GM19463 (cell line): ENCODE measurements around the gene PIGZ.
"Not testable (repeated sequence)": the region's sequence is repeated elsewhere in the genome, so short reads cannot be mapped to it uniquely, and the experiment has no call there.

Experiments
- ATAC-seq: cut with Tn5 transposase; IDR thresholded peaks from one replicate; pipeline ENCODE4 v1.9.1; 2021; ENCODE audit warnings: mild to moderate bottlenecking, moderate library complexity; ENCODE audit not compliant: unreplicated experiment

PIGZ gene

DNA sequence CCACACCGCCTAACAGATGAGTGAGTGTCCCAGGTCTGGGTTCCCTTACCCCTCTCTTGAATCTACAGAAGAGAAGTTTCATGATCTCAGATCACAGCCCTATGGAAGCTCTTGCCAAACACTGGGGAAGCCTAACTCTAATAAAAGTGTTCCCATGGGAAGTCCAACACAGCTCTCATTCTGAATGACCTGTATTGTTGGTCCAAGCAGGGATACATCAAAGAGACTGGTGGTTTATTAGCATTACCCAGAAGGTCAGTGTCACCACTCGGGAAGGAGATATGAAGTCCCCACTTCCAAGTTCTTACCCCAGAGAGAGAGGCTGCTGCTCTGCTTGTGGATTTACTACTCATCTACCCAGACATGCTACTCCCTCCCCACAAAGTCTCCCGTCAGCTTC is 17.3 kb downstream of the PIGZ start:
- ATAC-seq = no peak

- ATAC-seq = no peak
Observed at GRCh38 chr3:196949750-196950149, 18.9 kb downstream of the PIGZ start.

DNA sequence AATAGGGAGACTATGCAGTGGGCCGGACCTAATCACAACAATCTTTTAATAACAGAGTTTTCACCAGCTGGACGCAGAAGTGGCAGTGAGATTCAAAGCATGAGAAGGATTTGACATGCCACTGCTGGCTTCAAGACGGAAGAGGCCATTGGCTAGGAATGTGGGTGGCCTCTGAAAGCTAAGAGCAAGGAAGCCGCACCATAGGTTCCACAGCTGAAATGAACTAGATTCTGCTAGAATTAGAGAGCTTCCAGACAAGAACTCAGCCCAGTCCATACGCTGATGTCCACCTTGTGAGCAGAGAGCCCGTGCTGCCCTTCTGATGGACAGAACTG is 19.4 kb downstream of the PIGZ start:
- ATAC-seq = no peak

DNA sequence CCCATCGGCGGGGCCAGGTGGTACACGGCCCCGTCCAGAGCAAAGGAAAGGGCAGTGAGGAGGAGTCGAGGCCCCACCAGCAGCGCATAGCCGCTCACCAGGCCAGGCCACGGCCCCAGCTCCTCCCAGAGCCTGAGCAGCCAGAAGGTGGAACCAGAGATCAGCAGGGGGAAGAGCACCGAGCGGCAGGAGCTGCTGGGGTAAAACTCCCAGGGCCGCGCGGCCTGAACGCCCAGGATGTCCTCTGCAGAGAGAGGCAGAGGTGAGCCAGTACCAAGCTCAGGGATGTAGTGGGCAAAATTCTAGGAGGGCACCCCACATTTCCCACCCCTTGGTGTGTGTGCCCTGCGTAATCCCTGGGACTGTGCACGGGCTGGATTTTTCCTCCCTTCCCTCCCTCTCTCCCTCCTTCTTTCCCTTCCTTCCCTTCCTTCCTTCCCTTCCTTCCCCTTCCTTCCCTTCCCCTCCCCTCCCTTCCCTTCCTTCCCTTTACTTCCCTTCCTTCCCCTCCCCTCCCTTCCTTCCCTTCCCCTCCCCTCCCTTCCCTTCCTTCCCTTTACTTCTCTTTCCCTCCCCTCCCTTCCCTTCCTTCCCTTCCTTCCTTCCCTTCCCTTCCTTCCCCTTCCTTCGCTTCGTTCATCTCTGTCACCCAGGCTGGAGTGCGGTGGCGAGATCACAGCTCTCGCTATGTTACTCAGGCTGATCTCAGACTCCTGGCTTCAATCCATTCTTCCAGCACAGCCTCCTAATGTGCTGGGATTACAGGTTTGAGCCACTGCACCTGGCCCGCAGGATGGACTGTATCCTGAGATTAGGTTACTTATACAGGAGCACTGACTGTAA is 20.0 kb downstream of the PIGZ start:
- no peak for ATAC-seq

GRCh38 chr3:196947860-196948441 is 20.7 kb downstream of the PIGZ start:
- ATAC-seq = no peak

DNA sequence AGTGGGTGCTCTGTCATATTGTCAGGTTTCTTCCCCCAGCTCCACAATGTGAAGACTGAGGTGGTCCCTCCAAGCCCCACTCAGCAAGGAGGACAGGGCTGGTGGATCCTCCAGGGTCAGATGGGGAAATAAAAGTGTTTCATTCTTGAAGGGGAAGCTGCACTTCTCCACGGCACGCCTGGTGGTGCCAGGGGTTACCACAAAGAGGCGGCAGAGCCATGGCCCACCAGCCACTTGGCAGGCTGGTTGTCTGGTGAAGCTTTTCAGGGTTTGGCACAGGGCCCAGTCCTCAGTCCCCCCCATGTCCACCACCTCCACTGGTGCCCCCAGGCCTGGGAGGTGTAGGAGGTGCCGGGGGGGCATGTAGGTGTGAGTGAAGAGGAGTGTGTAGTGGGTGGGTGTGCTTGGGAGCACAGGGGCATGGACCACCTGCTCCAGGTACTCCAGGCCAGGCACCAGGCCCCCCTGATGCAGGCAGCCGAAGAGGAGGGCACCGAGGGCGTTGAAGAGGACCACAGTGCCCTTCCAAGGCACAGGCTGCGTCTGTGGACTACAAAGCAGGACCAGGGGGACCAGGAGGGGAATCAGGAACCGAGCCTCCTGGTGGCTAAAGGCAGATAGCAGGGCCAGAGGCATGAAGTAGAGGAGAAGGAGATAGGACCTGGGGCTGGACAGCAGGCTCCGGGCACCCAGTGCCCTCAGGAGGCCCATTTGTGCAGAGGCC is 21.3 kb downstream of the PIGZ start:
- ATAC-seq = no peak

- ATAC-seq = not testable (repeated sequence)
Observed at GRCh38 chr3:196944037-196944790, 24.4 kb downstream of the PIGZ start.

DNA sequence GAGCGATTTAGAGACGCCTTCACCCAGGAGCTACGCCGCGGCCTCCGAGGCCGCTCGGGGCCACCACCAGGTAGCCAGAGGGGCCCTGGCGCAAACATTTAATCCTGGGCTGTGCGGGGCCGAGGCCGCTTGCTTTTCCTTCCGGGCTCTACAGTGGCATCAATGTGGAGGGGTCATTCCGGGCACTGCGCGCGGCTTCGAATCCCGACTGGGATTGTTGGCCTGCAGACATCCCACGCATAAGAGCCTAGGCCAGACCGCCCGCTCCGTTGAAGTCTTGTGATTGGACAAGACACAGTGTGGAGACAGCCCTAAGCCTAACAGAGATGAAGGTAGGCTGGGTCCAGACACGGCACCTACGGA is 25.7 kb downstream of the PIGZ start:
- peak; percentile 4 for ATAC-seq

DNA sequence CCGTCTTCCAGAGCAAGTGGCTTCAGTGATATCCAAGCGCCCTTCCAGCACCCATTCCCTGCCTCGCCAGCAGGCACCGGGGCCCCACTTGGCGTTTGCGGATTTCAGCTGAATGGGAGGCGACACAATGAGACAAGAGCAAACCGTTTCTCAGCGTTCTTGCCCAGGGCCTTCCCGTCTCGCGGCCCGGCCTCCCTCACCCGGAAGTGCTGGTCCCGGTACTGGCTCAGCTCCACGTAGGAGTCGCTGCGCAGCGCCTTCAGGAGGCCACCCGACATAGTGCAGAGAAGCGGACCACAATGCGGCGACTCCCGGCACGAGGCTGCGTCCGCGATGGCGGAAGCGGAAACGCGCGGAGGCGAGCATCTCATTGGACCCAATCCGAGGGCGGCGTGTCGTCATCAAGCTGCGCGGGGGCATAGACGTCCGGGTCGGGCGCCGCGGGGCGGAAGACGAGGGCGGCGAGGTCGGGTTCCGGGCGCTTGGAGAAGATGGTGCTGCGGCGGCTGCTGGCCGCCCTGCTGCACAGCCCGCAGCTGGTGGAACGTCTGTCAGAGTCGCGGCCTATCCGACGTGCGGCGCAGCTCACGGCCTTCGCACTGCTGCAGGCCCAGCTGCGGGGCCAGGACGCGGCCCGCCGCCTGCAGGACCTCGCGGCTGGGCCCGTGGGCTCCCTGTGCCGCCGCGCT is 26.3 kb downstream of the PIGZ start, which contains the start of gene NCBP2:
Gene NCBP2 (minus strand): TSS at position 303 of the 689 bp plus-strand sequence. CDS start 25 bp downstream, at position 278.
- ATAC-seq = peak; percentile 86

- ATAC-seq = peak; percentile 23
Observed at GRCh38 chr3:196941729-196942225, 26.9 kb downstream of the PIGZ start.

GRCh38 chr3:196938576-196938975 is 30.1 kb downstream of the PIGZ start:
- ATAC-seq = no peak

GRCh38 chr3:196938124-196938523 is 30.5 kb downstream of the PIGZ start:
- no peak for ATAC-seq

- ATAC-seq = no peak
Observed at GRCh38 chr3:196936288-196936687, 32.3 kb downstream of the PIGZ start.

DNA sequence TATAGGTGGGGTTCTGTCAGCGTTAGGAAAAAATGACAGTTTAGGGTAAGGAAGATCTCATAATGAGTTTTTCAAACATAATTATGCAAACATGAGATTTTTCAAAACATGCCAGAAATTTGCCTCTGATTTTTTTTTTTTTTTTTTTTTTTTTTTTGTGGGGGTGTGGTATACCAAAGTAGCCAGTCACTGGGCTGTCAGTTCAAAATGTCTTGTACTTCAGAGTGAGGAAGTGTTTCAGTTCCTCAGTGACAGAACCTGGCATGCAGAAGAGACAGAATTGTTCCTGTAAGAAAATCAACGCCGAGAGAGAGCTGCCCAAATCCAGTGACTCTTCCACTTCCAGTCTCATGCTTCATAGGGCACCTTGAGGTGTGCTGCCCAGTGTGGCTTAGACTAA is 36.0 kb downstream of the PIGZ start:
- no peak for ATAC-seq

GRCh38 chr3:196931828-196932587 is 36.6 kb downstream of the PIGZ start:
- ATAC-seq = no peak

DNA sequence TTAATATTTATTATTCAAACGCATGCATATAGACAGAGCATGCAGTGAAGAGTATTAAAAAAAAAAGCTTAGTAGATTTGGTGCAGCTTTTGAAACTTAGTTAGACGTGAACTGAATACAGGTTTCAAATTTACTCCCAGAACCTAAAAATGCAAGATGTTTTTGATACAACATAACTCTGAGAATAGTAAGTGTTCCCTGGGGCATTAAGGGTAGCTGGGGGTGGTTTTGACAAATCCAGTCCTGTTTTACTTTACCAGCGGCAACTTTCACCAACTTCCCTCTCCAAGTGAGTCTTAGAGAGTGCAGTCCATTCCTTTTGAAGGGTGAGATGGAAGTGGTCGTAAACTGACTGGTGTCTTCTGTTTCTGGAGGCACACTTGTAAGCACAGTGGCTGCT is 37.5 kb downstream of the PIGZ start:
- ATAC-seq = no peak

GRCh38 chr3:196927571-196928453 is 40.8 kb downstream of the PIGZ start:
- ATAC-seq = no peak

DNA sequence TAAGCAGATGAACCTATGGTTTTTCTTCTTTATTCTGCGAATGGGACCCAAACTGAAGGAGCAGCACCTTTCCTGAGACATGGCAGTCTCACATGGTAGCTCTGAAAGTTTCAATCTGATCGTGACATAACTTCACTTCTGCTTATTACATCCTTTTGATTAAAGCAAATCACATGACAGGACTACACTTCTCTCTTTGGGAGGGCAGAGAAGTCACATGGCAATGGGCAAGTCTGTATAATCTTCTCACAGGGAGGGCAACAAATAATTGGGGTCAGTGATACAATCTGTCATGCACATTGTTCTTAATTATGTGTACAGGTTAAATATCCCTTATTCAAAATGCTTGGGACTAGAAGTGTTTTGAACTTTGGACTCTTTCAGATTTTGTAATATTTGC is 47.9 kb downstream of the PIGZ start:
- ATAC-seq = no peak

DNA sequence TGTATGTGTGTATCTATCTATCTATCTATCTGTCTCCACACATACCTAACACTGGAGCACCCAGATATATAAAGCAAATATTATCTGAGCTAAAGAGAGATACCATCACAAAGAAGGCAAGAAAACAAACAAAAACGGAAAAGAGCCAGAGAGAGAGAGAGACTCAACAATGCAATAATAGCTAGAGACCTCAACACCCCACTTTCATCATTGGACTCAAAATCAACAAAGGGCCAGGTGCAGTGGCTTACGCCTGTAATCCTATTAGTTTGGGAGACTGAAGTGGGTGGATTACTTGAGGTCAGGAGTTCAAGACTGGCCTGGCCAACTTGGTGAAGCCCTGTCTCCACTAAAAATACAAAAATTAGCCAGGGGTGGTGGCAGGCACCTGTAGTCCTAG is 49.7 kb downstream of the PIGZ start:
- no peak for ATAC-seq
